Endothelial cell of umbilical vein (primary cell): ENCODE results near the gene LDLRAD4. TPM values are rescaled to one million over a fixed set of nuclear protein-coding genes. Genes with fewer than 3 reads are reported as not detected.

Source experiments
- BruUV-seq: library from RNA; stranded (reverse); fragments of 400-500 nt; replicated peaks from 2 replicates; lab custom pipeline; 2021; lab: Mats Ljungman, UMichigan
- CTCF ChIA-PET: fragments of 300-600, 350-600 bp; sonication (Branson Sonifier 250); formaldehyde crosslinking; loops from one replicate; lab custom pipeline; 2021; ENCODE audit warnings: antibody characterized with exemption, inconsistent platforms; lab: Charles Lee
- POLR2A ChIA-PET: fragments of 300-600, 350-600 bp; sonication (Branson Sonifier 250); formaldehyde crosslinking; loops from one replicate; lab custom pipeline; 2021; ENCODE audit warnings: antibody characterized with exemption, inconsistent platforms; lab: Charles Lee
- DNase-seq: peaks from one replicate; pipeline ENCODE4 v3.0.0-alpha.2; 2011; ENCODE audit warnings: low read depth, low spot score
- FAIRE-seq: peaks from 2 replicates; lab custom pipeline; 2011; peaks lifted over from hg19 to GRCh38; lab: Jason Lieb, UNC
- H2AFZ ChIP-seq: 2 replicates; pipeline ENCODE4 v1.6.0; 2012; ENCODE audit warnings: low read depth, low read length, control low read depth, inconsistent platforms
- H3K27ac ChIP-seq: 2 replicates; pipeline ENCODE4 v1.5.1; 2011; ENCODE audit warnings: low read depth, mild to moderate bottlenecking, control low read depth, low read length, moderate library complexity; ENCODE audit not compliant: insufficient read depth
- H3K27me3 ChIP-seq, 2 experiments: 2 replicates each; pipeline versions ENCODE4 v1.6.0 to v1.6.1; 2011; ENCODE audit warnings: low read length in 2 of 2, mixed read lengths in 1 of 2; ENCODE audit not compliant: control insufficient read depth in 2 of 2, insufficient read depth in 2 of 2
- H3K36me3 ChIP-seq, 2 experiments: 2 replicates in 1 of 2; 3 replicates in 1 of 2; pipeline ENCODE4 v1.5.1; 2011; ENCODE audit warnings: low read length in 2 of 2, mild to moderate bottlenecking in 1 of 2, moderate library complexity in 1 of 2; ENCODE audit not compliant: control insufficient read depth in 2 of 2, insufficient read depth in 2 of 2; ENCODE audit errors: extremely low read depth in 1 of 2
- H3K4me1 ChIP-seq: 3 replicates; pipeline ENCODE4 v1.5.1; 2011; ENCODE audit warnings: mild to moderate bottlenecking, low read length; ENCODE audit not compliant: control insufficient read depth, insufficient read depth; ENCODE audit errors: extremely low read depth
- H3K4me2 ChIP-seq: 2 replicates; pipeline ENCODE4 v1.6.1; 2011; ENCODE audit warnings: low read length, control low read depth, mixed read lengths; ENCODE audit not compliant: insufficient read depth
- H3K4me3 ChIP-seq, 3 experiments: fragments of 200-600 bp in 1 of 3; sonication (generic), shearing (Covaris generic) in 1 of 3; replicated peaks in 1 of 3; 2 replicates each; pipeline ENCODE4 v1.5.1; 2011 to 2016; ENCODE audit warnings: control low read depth in 3 of 3, low read length in 3 of 3, mild to moderate bottlenecking in 2 of 3, inconsistent platforms in 1 of 3, low read depth in 1 of 3, moderate library complexity in 1 of 3; ENCODE audit not compliant: insufficient read depth in 1 of 3
- H3K79me2 ChIP-seq: 2 replicates; pipeline ENCODE4 v1.6.0; 2012; ENCODE audit warnings: low read length, inconsistent platforms; ENCODE audit not compliant: control insufficient read depth, insufficient read depth
- H3K9ac ChIP-seq: replicated peaks from 2 replicates; pipeline ENCODE3; 2011; ENCODE audit warnings: low read length, control low read depth; ENCODE audit not compliant: insufficient read depth; ENCODE audit errors: extremely low read depth
- H3K9me1 ChIP-seq: replicated peaks from 3 replicates; pipeline ENCODE4 v1.6.0; 2011; ENCODE audit warnings: mild to moderate bottlenecking, low read length; ENCODE audit not compliant: control insufficient read depth, insufficient read depth; ENCODE audit errors: extremely low read depth
- H3K9me3 ChIP-seq: replicated peaks from 2 replicates; pipeline ENCODE4 v1.5.1; 2012; ENCODE audit warnings: low read length, inconsistent platforms; ENCODE audit not compliant: control insufficient read depth, insufficient read depth
- H4K20me1 ChIP-seq: replicated peaks from 2 replicates; pipeline ENCODE3; 2011; ENCODE audit warnings: mild to moderate bottlenecking, low read length; ENCODE audit not compliant: control insufficient read depth, insufficient read depth; ENCODE audit errors: extremely low read depth
- EZH2 ChIP-seq: IDR thresholded peaks from 2 replicates; pipeline ENCODE4 v1.6.1; 2012; ENCODE audit warnings: borderline replicate concordance, low read depth, mild to moderate bottlenecking, moderate library complexity, low read length, inconsistent platforms; ENCODE audit not compliant: severe bottlenecking
- FOS ChIP-seq: IDR thresholded peaks from 2 replicates; pipeline ENCODE4 v1.6.1; 2011; ENCODE audit warnings: mild to moderate bottlenecking, low read length, moderate library complexity, borderline replicate concordance; ENCODE audit not compliant: insufficient read depth
- GATA2 ChIP-seq: IDR thresholded peaks from 2 replicates; pipeline ENCODE4 v1.7.0; 2011; ENCODE audit warnings: low read depth, mild to moderate bottlenecking, moderate library complexity, mixed read lengths, low read length; ENCODE audit not compliant: insufficient read length, insufficient read depth
- JUN ChIP-seq: IDR thresholded peaks from 2 replicates; pipeline ENCODE4 v1.6.1; 2011; ENCODE audit warnings: borderline replicate concordance, low read depth; ENCODE audit not compliant: insufficient read length, insufficient read depth
- MYC ChIP-seq: IDR thresholded peaks from one replicate; pipeline ENCODE4 v1.6.1; 2011; ENCODE audit warnings: mild to moderate bottlenecking, low read depth, low read length
- POLR2A ChIP-seq: IDR thresholded peaks from 2 replicates; pipeline ENCODE4 v1.6.1; 2012; ENCODE audit warnings: low read depth, mild to moderate bottlenecking, control low read depth, low read length
- POLR2AphosphoS5 ChIP-seq: IDR thresholded peaks from 2 replicates; pipeline ENCODE4 v1.6.1; 2012; ENCODE audit warnings: low read depth, mild to moderate bottlenecking, control low read depth, low read length, moderate library complexity; ENCODE audit not compliant: insufficient read depth
- dilution Hi-C: fragments of 300-500 bp; cut with MboI; formaldehyde crosslinking; loops from one replicate; pipeline ENCODE4 v1.15.0; 2019; ENCODE audit warnings: low sequenced_read_pairs; ENCODE audit not compliant: extremely low pct_ligation_motif_present
- intact Hi-C: fragments of 100-400 bp; cut with micrococcal nuclease; formaldehyde crosslinking; loops from one replicate; pipeline ENCODE4 v1.10.0; 2022
- polyA plus RNA-seq, 4 experiments: library from polyadenylated mRNA; depleted of rRNA in 3 of 4; stranded (reverse) in 3 of 4; unstranded in 1 of 4; fragments of >200 nt; gene quantifications; 2 replicates each; pipeline versions ENCODE4 v1.2.1 to v1.2.3, GENCODE V29; 2011 to 2012; ENCODE audit warnings: missing spikeins in 1 of 4
- total RNA-seq: library from RNA; stranded (reverse); gene quantifications from 2 replicates; pipeline ENCODE4 v1.2.3, GENCODE V29; 2021
- TF ChIP-seq, protein P1 (sequence below), 2 donors: IDR thresholded peaks; 1 replicate in 1 of 2; 2 replicates in 1 of 2; pipeline ENCODE4 v1.5.1; 2011; ENCODE audit warnings: low read length in 2 of 2, mild to moderate bottlenecking in 2 of 2, moderate library complexity in 2 of 2, control low read depth in 1 of 2, inconsistent platforms in 1 of 2, low read depth in 1 of 2; ENCODE audit not compliant: insufficient read depth in 1 of 2; ENCODE audit errors: extremely low read depth in 1 of 2
- TF ChIP-seq, protein P2 (sequence below): IDR thresholded peaks from 2 replicates; pipeline ENCODE4 v1.6.1; 2011; ENCODE audit not compliant: insufficient read depth, insufficient read length

LDLRAD4 gene
- total and polyA plus RNA-seq, 2 donors (not counting 3 experiments of a cell fraction or from before 2014, with no cell fraction given), result 5.2 to 6.5 TPM

DNA sequence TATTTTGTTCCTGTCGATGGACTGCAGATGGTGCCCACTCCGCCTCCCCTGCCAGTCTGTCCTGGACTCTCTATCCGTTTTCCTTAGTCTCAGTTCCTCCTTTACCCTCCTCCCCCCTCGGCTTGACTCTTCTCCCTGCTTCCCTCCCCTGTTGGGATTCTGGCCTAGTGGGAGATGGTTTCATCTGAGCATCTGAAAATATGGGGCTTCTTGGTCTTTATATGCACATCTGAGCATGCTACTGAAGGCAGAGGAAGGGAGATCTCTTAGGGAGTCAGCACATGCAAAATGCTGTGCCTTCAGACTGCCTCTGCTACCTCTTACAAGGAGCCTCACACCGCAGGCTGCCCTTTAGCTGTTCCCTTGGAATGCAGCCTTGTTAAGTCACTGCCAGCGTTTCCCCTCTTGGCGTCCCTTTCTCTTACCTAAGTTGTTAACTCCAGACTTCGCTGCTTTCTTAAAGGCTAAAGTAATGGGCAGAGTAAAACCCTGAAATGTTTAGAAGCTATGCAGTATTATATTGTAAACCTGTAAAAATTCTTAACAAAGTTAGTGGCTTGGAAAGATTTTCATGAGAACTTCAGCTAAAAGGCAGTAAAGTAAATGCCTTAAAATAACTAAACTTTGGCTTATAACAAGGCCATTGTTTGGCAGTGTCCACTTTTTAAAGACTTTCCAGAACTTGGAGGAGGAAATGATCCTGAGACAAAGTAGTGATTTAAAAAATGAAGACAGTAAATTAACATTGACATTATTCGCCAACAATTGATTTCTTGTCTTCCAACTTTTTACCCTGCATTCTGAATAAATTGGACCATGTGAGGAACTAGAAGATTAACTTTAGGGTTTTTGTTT lies 49.8 kb downstream of the LDLRAD4 start:
- Histone ChIP-seq H3K9me3 (no peaks in the 10 kb centered on the region), H3K4me3 (no peak overlapping the region), H3K9ac (no peak overlapping the region), H3K79me2 (no peaks in the 10 kb centered on the region), H3K27ac (no peak overlapping the region), H2AFZ (peak overlapping the region; percentile 13), H3K9me1 (no peaks in the 10 kb centered on the region), H3K36me3 (no peaks in the 10 kb centered on the region), H3K4me2 (peak overlapping the region; percentile 3), H3K4me1 (peaks cover 18% of the 10 kb centered on the region), H3K27me3 (peaks cover 0 to 4% of the 10 kb centered on the region in 2 experiments), H4K20me1 (no peaks in the 10 kb centered on the region)
- ChIA-PET CTCF (interaction anchor here (1.1 kb wide), 1 partner anchor 45 kb away, joined by 3 read pairs; no protein-coding TSS in a partner anchor), POLR2A (no interaction called here)
- intact Hi-C loops (loop anchor here (10.0 kb wide), 1 partner anchor 196 kb away; no protein-coding TSS in a partner anchor), dilution Hi-C loops (no loop called here)
- FAIRE-seq, result peak; percentile 85
- DNase-seq, result peak; percentile 65
- no peak for TF ChIP-seq FOS
- no peak for TF ChIP-seq GATA2
- no peak for TF ChIP-seq MYC
- no peak for TF ChIP-seq EZH2
- TF ChIP-seq, protein P1, sequence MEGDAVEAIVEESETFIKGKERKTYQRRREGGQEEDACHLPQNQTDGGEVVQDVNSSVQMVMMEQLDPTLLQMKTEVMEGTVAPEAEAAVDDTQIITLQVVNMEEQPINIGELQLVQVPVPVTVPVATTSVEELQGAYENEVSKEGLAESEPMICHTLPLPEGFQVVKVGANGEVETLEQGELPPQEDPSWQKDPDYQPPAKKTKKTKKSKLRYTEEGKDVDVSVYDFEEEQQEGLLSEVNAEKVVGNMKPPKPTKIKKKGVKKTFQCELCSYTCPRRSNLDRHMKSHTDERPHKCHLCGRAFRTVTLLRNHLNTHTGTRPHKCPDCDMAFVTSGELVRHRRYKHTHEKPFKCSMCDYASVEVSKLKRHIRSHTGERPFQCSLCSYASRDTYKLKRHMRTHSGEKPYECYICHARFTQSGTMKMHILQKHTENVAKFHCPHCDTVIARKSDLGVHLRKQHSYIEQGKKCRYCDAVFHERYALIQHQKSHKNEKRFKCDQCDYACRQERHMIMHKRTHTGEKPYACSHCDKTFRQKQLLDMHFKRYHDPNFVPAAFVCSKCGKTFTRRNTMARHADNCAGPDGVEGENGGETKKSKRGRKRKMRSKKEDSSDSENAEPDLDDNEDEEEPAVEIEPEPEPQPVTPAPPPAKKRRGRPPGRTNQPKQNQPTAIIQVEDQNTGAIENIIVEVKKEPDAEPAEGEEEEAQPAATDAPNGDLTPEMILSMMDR (IDR thresholded peaks at IDR 0.05; ENCODE audit: extremely low read depth in 1 of 2, insufficient read depth in 1 of 2, low read depth in 1 of 2, low read length in 2 of 2), result no peak
- TF ChIP-seq, protein P2, sequence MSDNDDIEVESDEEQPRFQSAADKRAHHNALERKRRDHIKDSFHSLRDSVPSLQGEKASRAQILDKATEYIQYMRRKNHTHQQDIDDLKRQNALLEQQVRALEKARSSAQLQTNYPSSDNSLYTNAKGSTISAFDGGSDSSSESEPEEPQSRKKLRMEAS, result no peak
- no peak for TF ChIP-seq POLR2A
- no peak for TF ChIP-seq JUN
- TF ChIP-seq POLR2AphosphoS5, result no peak
- no TSS peak for BruUV-seq
